A673 (cell line): ENCODE results near the gene STRA8. TPM values are rescaled to one million over a fixed set of nuclear protein-coding genes. Genes with fewer than 3 reads are reported as not detected.

Experiments
- BruUV-seq: library from RNA; stranded (reverse); fragments of 400-500 nt; replicated peaks from 2 replicates; lab custom pipeline; 2021; lab: Mats Ljungman, UMichigan
- CTCF ChIA-PET: fragments of 300-600 bp; sonication (Branson Sonifier 250); formaldehyde crosslinking; loops from one replicate; lab custom pipeline; 2022; ENCODE audit warnings: antibody characterized with exemption; lab: Charles Lee
- POLR2A ChIA-PET: fragments of 300-600 bp; sonication (Branson Sonifier 250); formaldehyde crosslinking; loops from one replicate; lab custom pipeline; 2022; ENCODE audit warnings: antibody characterized with exemption; ENCODE audit not compliant: low non-redundant PET; lab: Charles Lee
- DNase-seq: peaks from one replicate; pipeline ENCODE4 v3.0.0-alpha.2; 2015; ENCODE audit warnings: low spot score
- H3K27ac ChIP-seq: fragments of 200-600 bp; sonication (generic); 2 replicates; pipeline ENCODE4 v1.5.1; 2016; ENCODE audit warnings: mixed run types, low read depth, mild to moderate bottlenecking, mixed read lengths, antibody characterized with exemption, low read length; ENCODE audit not compliant: poor library complexity, severe bottlenecking
- H3K27me3 ChIP-seq: fragments of 200-600 bp; sonication (generic); replicated peaks from 2 replicates; pipeline ENCODE4 v1.6.1; 2017; ENCODE audit warnings: mixed run types, low read depth, mild to moderate bottlenecking, mixed read lengths, antibody characterized with exemption, low read length; ENCODE audit not compliant: insufficient read depth, poor library complexity
- H3K36me3 ChIP-seq: fragments of 200-600 bp; sonication (generic); 2 replicates; pipeline ENCODE4 v1.6.1; 2016; ENCODE audit warnings: mixed run types, mild to moderate bottlenecking, mixed read lengths, antibody characterized with exemption, low read length; ENCODE audit not compliant: insufficient read depth, poor library complexity, severe bottlenecking
- H3K4me1 ChIP-seq: fragments of 200-600 bp; sonication (generic); 2 replicates; pipeline ENCODE4 v1.6.1; 2017; ENCODE audit warnings: mixed run types, mild to moderate bottlenecking, mixed read lengths, antibody characterized with exemption, low read length; ENCODE audit not compliant: insufficient read depth, poor library complexity, severe bottlenecking
- H3K4me3 ChIP-seq: fragments of 200-600 bp; sonication (generic); 2 replicates; pipeline ENCODE4 v1.5.1; 2016; ENCODE audit warnings: low read depth, mixed run types, mild to moderate bottlenecking, mixed read lengths, low read length; ENCODE audit not compliant: poor library complexity, severe bottlenecking
- H3K9me3 ChIP-seq: fragments of 200-600 bp; sonication (generic); 2 replicates; pipeline ENCODE4 v1.6.1; 2016; ENCODE audit warnings: mixed run types, low read depth, mild to moderate bottlenecking, mixed read lengths, antibody characterized with exemption, low read length; ENCODE audit not compliant: poor library complexity, severe bottlenecking
- CTCF ChIP-seq: fragments of 300-800, 200-600 bp; sonication (generic); conservative IDR thresholded peaks from 2 replicates; pipeline ENCODE4 v1.5.1; 2017; ENCODE audit warnings: low read depth, mild to moderate bottlenecking, antibody characterized with exemption, low read length, moderate library complexity, mixed read lengths
- EZH2 ChIP-seq: fragments of 200-600 bp; sonication (generic); IDR thresholded peaks from 2 replicates; pipeline ENCODE4 v1.6.1; 2017; ENCODE audit warnings: borderline replicate concordance, low read depth, mild to moderate bottlenecking, mixed read lengths, antibody characterized with exemption, low read length; ENCODE audit not compliant: poor library complexity, severe bottlenecking
- intact Hi-C: fragments of 100-400 bp; cut with micrococcal nuclease; formaldehyde crosslinking; loops from one replicate; pipeline ENCODE4 v1.10.0; 2022; ENCODE audit not compliant: unreplicated experiment
- total RNA-seq: library from RNA; stranded (reverse); gene quantifications from 2 replicates; pipeline ENCODE4 v1.2.3, GENCODE V29; 2021

The STRA8 gene
- total RNA-seq, 1 experiment from 2014 or later = not detected

GRCh38 chr7:135208102-135208793 is 25.4 kb upstream of the STRA8 start:
- Histone ChIP-seq H3K27ac (no peak overlapping the region), H3K9me3 (no peaks in the 10 kb centered on the region), H3K27me3 (no peaks in the 10 kb centered on the region), H3K36me3 (no peaks in the 10 kb centered on the region), H3K4me3 (no peak overlapping the region), H3K4me1 (no peaks in the 10 kb centered on the region)
- no peak for TF ChIP-seq CTCF
- no peak for TF ChIP-seq EZH2
- intact Hi-C loops = no loop called here
- ChIA-PET CTCF (no interaction called here), POLR2A (no interaction called here)
- DNase-seq = no peak
- BruUV-seq = no TSS peak

GRCh38 chr7:135209225-135209834 is 24.3 kb upstream of the STRA8 start:
- no peaks in the 10 kb centered on the region for H3K36me3 ChIP-seq
- DNase-seq = no peak
- H3K27ac ChIP-seq = no peak overlapping the region
- no peak overlapping the region for H3K4me3 ChIP-seq
- POLR2A ChIA-PET = no interaction called here
- BruUV-seq = no TSS peak
- CTCF ChIA-PET = no interaction called here
- no peaks in the 10 kb centered on the region for H3K4me1 ChIP-seq
- intact Hi-C loops = no loop called here
- no peaks in the 10 kb centered on the region for H3K27me3 ChIP-seq
- TF ChIP-seq EZH2 = no peak
- no peak for TF ChIP-seq CTCF
- no peaks in the 10 kb centered on the region for H3K9me3 ChIP-seq

DNA sequence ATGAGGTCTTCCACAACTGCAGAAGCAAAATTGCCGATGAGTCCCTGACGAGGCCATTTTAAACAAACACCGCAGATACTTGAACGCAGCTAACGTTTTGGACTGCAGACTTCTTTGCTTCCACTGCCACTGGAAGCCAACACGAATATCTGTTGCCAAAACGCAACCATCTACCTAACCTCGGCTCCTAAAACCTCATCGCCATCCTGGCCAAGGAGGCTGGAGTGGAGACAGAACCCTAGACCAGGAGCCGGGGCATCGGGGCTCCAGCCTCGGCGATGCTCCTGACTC is 22.8 kb upstream of the STRA8 start:
- Histone ChIP-seq H3K27me3 (no peaks in the 10 kb centered on the region), H3K4me1 (no peaks in the 10 kb centered on the region), H3K4me3 (peak overlapping the region; percentile 96), H3K36me3 (no peaks in the 10 kb centered on the region), H3K27ac (peak overlapping the region; percentile 71), H3K9me3 (no peaks in the 10 kb centered on the region)
- ChIA-PET CTCF (no interaction called here), POLR2A (no interaction called here)
- TF ChIP-seq CTCF (no peak), EZH2 (no peak)
- no TSS peak for BruUV-seq
- DNase-seq = peak; percentile 26
- intact Hi-C loops = loop anchor here (5.0 kb wide), 1 partner anchor 39 kb away; the partner anchor contains the start of gene CYREN
